IPS-18a (cell line): ENCODE data around the gene ACE.

Source experiments
- H3K27ac ChIP-seq: one replicate; pipeline ENCODE4 v1.5.1; 2013; ENCODE audit warnings: low read length
- H3K27me3 ChIP-seq: one replicate; pipeline ENCODE4 v1.6.1; 2013; ENCODE audit warnings: mild to moderate bottlenecking, low read length; ENCODE audit not compliant: control insufficient read depth, insufficient read depth
- H3K36me3 ChIP-seq: one replicate; pipeline ENCODE4 v1.6.1; 2013; ENCODE audit warnings: low read depth, low read length; ENCODE audit not compliant: control insufficient read depth
- H3K4me1 ChIP-seq: one replicate; pipeline ENCODE4 v1.6.1; 2013; ENCODE audit warnings: low read depth, low read length; ENCODE audit not compliant: control insufficient read depth
- H3K4me3 ChIP-seq: one replicate; pipeline ENCODE4 v1.5.1; 2013; ENCODE audit warnings: low read length
- H3K9ac ChIP-seq: one replicate; pipeline ENCODE4 v1.6.1; 2013; ENCODE audit warnings: mild to moderate bottlenecking, low read length, moderate library complexity
- H3K9me3 ChIP-seq: one replicate; pipeline ENCODE4 v1.6.1; 2013; ENCODE audit warnings: low read depth, low read length; ENCODE audit not compliant: control insufficient read depth

ACE gene

DNA sequence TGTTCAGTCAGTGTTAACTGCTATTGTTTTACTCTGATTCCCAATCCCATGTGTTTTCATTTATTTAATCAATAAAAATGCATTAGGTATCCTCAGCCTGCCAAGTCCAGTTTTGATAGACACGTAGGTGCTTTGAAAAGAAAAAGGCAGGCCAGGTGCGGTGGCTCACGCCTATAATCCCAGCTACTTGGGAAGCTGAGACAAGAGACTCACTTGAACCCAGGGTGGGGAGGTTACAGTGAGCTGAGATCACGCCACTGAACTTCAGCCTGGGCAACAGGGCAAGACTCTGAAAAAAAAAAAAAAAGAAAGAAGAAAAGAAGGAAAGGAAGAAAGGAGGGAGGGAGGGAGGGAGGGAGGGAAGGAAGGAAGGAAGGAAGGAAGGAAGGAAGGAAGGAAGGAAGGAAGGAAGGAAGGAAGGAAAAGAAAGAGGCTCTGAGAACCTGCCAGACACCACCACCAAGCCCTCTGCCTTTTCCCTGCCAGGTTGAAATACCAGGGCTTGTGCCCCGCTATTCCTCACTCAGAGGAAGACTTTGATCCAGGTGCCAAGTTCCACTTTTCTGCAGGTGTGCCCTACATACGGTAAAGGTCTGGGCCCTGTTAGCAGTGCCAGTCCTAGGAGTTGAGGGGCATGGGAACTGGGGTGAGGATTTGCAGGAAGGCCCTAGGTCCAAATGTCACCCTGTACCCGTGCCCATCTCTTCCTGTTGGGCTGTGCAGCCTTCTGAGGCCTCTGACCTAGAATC, 36.2 kb downstream of the ACE start:
- no peaks in the 10 kb centered on the region for H3K9me3 ChIP-seq
- no peaks in the 10 kb centered on the region for H3K4me1 ChIP-seq
- no peak overlapping the region for H3K9ac ChIP-seq
- no peaks in the 10 kb centered on the region for H3K36me3 ChIP-seq
- no peak overlapping the region for H3K4me3 ChIP-seq
- no peak overlapping the region for H3K27ac ChIP-seq
- H3K27me3 ChIP-seq, result no peaks in the 10 kb centered on the region

DNA sequence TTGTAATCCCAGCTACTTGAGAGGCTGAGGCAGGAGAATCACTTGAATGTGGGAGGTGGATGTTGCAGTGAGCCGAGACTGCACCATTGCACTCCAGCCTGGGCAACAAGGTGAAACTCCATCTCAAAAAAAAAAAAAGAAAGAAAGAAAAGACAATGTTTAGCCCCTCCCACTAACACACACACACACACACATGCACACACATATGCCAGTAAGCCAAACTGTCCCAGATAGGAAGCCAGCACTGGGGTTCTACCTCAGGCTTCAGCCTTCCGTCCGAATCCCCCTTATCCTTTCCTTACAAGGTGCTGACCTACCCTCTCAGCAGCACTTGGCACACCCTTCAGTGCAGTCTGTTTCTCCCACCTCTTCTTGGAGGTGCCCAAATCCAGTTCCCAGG, 37.6 kb downstream of the ACE start:
- no peak overlapping the region for H3K4me3 ChIP-seq
- H3K9me3 ChIP-seq, result no peaks in the 10 kb centered on the region
- no peaks in the 10 kb centered on the region for H3K36me3 ChIP-seq
- no peaks in the 10 kb centered on the region for H3K27me3 ChIP-seq
- no peaks in the 10 kb centered on the region for H3K4me1 ChIP-seq
- no peak overlapping the region for H3K27ac ChIP-seq
- no peak overlapping the region for H3K9ac ChIP-seq

DNA sequence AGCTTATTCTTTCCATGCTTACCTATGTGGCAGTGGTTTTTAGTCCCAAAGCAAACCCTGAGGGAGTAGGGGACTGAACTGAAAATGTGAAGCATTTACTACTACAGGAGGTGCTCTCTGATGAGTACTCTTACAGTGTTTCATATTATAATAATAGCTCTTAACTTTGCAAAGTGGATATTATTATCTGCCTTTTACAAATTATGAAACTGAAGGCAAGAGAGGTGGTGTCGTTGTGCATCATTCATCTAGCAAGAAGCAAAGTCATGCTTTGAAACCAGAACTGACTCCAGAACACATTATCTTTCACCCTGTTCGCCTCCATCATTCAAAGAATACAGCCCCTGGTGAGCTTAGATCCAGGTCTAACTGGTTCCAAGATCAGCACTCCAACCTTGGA, 38.1 kb downstream of the ACE start:
- Histone ChIP-seq H3K27ac (no peak overlapping the region), H3K27me3 (no peaks in the 10 kb centered on the region), H3K9me3 (no peaks in the 10 kb centered on the region), H3K4me3 (no peak overlapping the region), H3K4me1 (no peaks in the 10 kb centered on the region), H3K9ac (no peak overlapping the region), H3K36me3 (no peaks in the 10 kb centered on the region)

DNA sequence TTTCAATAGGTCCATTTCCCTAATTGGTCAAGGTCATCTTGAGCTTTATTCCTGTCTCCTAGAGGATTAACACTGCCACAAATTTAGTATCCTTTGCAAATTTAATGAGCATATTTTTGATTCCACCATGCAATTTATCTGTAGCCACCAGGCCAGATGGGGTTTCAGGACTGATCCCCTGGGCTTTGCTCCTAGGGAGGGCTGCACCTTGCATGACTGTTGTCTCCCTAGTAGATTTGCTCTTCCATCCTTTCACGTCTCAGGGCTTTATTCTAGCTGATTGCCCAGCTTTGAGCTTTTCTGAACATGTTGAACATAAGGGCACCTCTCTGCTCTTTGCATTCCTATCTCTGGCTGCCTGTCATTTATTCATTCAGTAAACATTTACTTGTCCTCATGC, 38.6 kb downstream of the ACE start:
- no peaks in the 10 kb centered on the region for H3K27me3 ChIP-seq
- H3K36me3 ChIP-seq, result no peaks in the 10 kb centered on the region
- H3K27ac ChIP-seq, result no peak overlapping the region
- H3K9ac ChIP-seq, result no peak overlapping the region
- no peaks in the 10 kb centered on the region for H3K9me3 ChIP-seq
- no peaks in the 10 kb centered on the region for H3K4me1 ChIP-seq
- H3K4me3 ChIP-seq, result no peak overlapping the region

DNA sequence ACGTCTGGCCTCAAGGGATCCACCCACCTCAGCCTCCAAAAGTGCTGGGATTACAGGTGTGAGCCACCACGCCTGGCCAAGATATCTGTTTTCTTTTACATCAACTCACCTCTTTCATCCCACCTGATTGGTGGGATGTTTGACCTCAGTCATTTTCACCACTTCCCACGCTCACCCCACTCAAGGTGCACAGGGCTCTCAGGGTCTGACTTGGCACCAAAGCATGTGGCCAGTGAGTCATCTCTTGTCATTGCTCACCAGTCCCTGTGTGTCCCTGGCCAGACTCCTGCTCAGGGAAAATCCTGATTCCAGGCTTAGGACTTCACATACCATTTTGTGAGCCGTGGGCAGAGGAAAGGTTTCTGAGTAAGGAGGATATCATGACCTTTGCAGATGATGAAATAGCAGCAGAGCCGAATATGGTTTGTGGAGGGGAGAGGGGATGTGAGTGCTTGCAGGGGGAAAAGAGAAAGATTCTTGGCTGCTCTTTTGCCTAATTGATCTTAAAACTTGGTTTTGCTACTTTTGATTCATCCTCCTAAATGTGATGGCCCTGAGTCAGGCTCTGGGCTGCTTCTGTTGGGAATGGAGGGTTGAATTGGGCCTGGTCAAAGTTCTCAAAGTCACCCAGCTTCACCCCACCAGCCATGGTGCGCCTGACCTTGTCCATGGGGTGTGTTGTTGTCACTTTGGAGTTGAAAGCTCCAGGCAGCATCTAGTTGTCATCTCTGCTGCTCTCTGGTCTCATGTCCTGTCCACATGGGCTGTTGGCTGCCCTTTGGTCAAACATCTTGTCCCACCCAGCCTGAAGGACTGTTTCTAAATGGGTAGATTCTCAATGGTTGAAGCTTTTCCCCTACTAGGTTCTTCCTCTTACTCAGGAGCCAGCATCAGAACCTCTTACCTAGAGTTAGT, 40.3 kb downstream of the ACE start:
- no peak overlapping the region for H3K4me3 ChIP-seq
- H3K27ac ChIP-seq, result no peak overlapping the region
- no peaks in the 10 kb centered on the region for H3K27me3 ChIP-seq
- no peaks in the 10 kb centered on the region for H3K36me3 ChIP-seq
- H3K4me1 ChIP-seq, result no peaks in the 10 kb centered on the region
- H3K9ac ChIP-seq, result no peak overlapping the region
- no peaks in the 10 kb centered on the region for H3K9me3 ChIP-seq

DNA sequence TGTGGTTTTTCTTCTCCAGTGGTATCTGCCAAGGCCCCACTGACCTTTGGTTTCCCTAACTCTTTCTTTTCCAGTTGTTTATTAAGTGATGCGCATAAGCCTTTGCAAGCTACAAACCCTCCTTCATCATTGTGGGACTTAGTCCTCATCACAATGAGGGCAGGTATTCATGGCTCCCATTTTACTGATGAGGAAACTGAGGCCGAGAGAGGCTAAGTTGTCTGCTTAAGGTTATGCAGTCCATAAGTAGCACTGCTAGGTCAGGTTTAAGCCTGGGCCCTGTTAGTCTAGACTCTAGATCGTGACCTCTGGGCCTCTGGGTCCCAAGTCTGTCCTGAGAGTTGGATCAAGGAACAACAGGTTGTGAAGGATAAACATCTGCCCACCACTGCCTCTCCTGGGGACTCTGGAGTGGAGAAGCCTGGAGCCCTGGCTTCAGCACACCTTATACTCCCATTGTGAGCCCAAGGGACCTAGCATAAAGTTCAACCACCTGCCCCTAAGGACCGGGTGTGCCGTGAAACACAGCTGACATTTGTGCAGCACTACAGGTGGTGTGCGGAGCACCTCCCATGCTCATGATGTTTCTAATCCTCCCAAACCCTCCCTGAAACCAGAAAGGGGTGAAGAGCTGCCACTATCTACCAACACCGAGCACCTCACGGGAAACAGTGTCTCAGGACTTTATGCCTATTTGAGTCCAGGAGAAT, 41.1 kb downstream of the ACE start:
- no peaks in the 10 kb centered on the region for H3K4me1 ChIP-seq

DNA sequence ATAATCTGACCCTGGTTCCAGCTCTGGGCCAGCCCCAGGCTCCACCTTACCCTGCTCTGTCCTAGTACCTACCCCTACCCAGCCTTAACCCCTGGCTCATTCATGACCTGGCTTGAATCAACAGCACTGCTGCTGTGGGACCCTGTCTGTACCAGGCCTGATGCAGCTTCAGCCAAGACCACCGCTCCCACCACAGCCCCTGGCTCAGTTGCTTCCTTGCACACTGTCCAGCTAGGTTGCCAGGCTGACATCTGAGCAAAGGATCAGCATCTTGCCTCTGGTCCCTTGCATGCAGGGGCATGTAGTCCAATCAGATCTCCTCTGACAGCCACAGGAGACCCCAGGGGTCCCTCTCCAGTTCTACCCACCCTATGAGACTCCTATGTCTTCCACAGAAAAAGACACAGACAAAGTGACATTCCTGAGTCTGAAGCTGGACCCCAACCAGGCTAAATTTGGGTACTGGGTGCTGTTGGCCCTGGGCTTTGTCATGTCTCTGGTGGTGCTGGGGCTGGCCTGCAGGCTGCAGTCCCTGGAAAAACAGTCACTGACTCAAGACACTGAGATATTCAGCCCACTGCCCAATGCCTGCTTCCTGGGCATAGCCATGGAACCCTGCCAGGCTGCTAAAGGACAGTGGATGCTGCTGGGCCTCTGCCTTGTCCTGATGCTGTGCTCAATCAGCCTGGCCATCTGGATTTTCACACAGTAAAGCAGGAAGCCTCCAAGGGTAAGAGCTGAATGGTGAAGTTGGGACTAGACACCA, 42.4 kb downstream of the ACE start:
- no peaks in the 10 kb centered on the region for H3K4me1 ChIP-seq
- H3K9ac ChIP-seq, result no peak overlapping the region
- H3K9me3 ChIP-seq, result no peaks in the 10 kb centered on the region
- no peak overlapping the region for H3K4me3 ChIP-seq
- H3K36me3 ChIP-seq, result no peaks in the 10 kb centered on the region
- H3K27ac ChIP-seq, result no peak overlapping the region
- peaks cover 7% of the 10 kb centered on the region for H3K27me3 ChIP-seq

More for the DNA sequence above, 41.1 kb downstream of the ACE start:
- Histone ChIP-seq H3K9ac (no peak overlapping the region), H3K4me3 (no peak overlapping the region), H3K27ac (no peak overlapping the region), H3K27me3 (no peaks in the 10 kb centered on the region), H3K9me3 (no peaks in the 10 kb centered on the region), H3K36me3 (no peaks in the 10 kb centered on the region)

DNA sequence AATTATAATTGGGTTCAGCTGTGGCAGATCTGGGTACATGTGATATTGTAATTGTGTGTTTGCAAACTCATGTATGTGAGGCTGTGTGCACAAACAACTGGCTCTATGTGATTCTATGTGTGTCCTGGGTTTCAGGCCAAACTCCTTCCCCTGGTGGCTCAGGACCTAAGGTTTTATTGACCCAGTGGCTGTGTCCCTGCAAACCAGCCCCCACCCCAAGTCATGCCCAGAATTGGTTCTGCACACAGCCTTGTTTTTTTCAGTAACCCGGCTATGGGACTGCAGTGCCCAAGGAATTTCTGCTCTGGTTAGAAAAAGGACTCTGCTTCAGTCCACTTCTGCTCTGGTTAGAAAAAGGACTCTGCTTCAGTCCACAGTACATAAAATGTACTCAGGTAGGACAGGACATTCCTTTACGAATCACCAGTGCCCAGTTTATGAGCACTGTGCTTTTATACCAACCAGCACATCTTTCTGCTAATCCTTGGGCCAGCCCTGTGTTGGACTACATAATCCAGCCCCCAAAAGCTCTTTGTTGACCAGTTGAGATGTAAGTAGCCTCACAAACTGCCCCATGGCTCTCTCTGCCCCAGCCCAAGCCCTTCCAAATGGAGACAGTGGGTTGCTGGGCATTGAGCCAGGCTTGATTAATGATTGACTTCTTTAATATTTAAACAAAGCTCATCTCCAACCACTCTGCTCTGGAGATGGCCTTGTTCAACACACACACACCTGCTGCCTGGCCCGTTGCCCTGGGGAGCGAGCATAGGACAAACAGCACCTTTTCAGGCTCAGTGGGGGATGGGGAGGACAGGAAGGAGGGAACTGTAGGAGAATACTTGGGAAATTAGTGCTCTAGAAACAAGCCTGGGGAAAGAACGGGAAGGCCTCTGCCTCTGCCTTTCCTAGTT, 43.4 kb downstream of the ACE start:
- Histone ChIP-seq H3K36me3 (no peaks in the 10 kb centered on the region), H3K4me3 (no peak overlapping the region), H3K9ac (no peak overlapping the region), H3K27me3 (peaks cover 7% of the 10 kb centered on the region), H3K4me1 (no peaks in the 10 kb centered on the region), H3K27ac (no peak overlapping the region), H3K9me3 (no peaks in the 10 kb centered on the region)

DNA sequence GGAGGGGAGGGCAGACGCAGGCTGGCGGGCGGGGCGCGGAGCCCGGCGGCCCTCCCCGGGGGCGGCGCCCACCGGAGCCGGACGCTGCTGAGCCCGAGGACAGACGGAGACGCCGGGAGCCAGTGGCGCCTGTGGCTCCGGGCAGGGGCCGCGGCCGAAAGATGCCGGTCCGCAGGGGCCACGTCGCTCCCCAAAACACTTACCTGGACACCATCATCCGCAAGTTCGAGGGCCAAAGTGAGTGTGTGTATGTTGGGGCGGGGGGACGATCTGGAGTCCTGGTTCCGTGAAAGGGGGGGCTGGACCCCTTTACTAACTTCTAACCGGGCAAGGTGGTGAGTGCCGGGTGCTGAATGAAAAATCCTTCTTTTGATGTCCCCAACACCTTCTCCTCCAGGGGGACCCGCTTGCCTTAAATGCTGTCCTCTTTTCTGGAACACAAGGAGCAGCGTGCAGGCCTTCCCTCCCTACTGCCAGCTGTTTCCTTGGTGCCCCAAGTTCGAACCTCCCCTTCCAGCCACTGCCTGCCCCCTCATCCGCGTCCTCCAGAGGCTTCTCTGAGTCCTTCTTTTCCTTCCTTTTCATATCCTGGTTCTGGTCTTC, 46.5 kb downstream of the ACE start, which contains the start of gene KCNH6:
Gene KCNH6, plus strand, starts transcription at position 106 of the 603 bp plus-strand sequence. Its CDS starts 56 bp downstream, at position 162.
- Histone ChIP-seq H3K27me3 (peaks cover 7% of the 10 kb centered on the region), H3K36me3 (no peaks in the 10 kb centered on the region), H3K4me1 (no peaks in the 10 kb centered on the region), H3K9me3 (no peaks in the 10 kb centered on the region), H3K27ac (no peak within 1 kb of the TSS), H3K4me3 (peak within 1 kb of the TSS; percentile 69), H3K9ac (no peak within 1 kb of the TSS)

DNA sequence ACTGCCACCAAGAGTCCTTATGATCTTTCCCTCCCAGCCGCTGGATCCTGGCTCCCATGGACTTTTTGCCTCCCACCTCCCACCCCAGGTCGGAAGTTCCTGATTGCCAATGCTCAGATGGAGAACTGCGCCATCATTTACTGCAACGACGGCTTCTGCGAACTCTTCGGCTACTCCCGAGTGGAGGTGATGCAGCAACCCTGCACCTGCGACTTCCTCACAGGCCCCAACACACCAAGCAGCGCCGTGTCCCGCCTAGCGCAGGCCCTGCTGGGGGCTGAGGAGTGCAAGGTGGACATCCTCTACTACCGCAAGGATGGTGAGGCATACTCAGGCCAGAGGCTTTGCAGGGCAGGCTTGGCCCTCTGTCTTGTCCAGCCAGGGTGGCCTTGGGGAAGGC, 47.2 kb downstream of the ACE start:
- Histone ChIP-seq H3K9ac (no peak overlapping the region), H3K9me3 (no peaks in the 10 kb centered on the region), H3K36me3 (no peaks in the 10 kb centered on the region), H3K27me3 (peaks cover 7% of the 10 kb centered on the region), H3K27ac (no peak overlapping the region), H3K4me3 (no peak overlapping the region), H3K4me1 (no peaks in the 10 kb centered on the region)
